NOMO-1 treated with dmso at 0.1 percent for 144 hours (cell line): ENCODE data around the gene ITIH2.
A peak's percentile ranks its signal among the peaks of the same experiment; 100 is the strongest.
"Not testable (repeated sequence)": the region's sequence is repeated elsewhere in the genome, so short reads cannot be mapped to it uniquely, and the experiment has no call there.

ENCODE experiments used
- DNase-seq: peaks from one replicate; lab custom pipeline; 2025; ENCODE audit not compliant: unreplicated experiment; lab: John Stamatoyannopoulos, UW

The ITIH2 gene

DNA sequence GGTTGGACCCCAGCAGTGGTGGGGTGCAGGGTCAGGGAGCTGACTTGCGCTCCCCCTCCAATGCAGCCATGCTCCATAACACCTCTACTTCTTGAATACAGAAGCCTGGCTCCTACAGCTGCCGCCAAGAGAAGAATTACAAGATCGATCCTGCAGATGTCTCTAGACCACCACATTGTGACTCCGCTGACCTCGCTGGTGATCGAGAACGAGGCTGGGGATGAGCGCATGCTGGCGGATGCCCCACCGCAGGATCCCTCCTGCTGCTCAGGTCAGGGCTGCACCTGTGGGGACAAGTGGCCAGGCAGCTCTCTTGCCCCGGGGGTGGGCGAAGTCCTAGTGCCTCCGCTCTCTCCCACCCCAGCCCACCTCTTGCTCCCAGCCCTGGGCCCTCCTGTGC, 31.7 kb downstream of the ITIH2 start:
- DNase-seq = no peak

DNA sequence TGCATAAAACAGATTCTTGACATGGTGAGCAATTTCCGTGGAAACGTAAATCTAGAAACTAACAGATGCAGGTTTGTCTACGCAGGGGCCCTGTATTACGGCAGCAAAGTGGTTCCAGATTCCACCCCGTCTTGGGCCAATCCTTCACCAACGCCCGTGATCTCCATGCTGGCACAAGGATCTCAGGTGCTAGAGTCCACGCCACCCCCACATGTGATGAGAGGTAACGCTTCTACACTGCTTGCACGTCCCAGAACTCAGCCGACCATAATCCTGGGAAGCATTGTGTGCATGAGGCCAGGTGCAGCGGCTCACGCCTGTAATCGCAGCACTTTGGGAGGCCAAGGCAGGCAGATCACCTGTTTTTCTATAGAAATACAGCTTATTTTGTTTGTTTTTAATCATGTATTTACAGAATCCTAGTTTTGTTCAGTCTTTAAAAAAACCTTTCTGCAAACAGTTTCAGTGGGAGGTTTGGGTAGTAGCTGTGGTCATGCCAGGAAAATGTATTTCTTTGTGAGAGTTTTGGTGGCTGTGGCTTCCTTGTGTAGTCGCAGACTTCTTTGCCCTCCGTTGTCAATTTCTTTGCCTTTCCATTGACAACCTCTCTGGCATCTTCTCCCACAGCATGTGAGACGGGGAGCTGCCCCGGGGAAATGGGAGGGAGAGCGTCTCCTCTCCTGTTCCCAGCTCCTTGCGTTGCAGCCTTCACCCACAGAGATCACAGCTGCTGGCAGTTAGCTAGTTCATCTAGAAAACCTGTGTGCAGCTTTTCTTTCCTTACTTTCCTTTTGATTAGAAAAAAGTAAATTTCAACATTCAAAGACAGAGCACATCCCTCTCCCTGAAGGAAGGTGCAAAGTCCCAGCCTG, 35.7 kb downstream of the ITIH2 start:
- DNase-seq = no peak

DNA sequence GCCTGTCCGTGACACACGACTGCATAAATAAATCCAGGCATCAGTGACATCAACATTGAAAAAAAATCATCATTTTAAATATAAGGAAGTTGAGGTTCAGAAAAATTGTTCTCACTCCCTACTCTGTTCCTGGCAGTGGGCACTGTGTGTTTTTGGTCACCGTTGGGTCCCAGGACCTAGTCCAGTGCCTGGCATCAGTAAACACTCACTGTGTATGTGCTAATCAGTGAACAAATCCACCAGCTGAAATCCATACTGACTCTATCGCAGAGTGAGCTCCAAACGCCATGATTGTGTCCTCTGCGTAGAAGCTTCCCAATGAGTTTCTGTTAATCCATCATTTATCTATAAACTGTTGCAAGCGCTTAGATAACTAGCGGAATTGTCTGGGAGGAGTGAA, 41.2 kb downstream of the ITIH2 start:
- no peak for DNase-seq

DNA sequence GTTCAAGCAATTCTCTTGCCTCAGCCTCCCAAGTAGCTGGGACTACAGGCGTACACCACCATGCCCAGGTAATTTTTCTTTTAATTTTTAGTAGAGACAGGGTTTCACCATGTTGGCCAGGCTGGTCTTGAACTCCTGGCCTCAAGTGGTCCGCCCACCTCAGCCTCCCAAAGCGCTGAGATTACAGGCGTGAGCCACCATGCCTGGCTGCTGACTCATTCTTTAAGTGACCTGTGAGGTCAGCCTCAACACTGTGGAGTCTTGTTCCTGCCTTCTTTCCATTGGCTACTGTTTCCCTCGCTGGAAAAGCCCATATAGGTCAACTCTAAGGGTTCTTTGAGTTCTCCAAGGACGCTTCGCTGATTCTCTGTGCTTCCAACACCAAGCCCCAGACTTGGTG, 45.5 kb downstream of the ITIH2 start:
- DNase-seq = not testable (repeated sequence)

DNA sequence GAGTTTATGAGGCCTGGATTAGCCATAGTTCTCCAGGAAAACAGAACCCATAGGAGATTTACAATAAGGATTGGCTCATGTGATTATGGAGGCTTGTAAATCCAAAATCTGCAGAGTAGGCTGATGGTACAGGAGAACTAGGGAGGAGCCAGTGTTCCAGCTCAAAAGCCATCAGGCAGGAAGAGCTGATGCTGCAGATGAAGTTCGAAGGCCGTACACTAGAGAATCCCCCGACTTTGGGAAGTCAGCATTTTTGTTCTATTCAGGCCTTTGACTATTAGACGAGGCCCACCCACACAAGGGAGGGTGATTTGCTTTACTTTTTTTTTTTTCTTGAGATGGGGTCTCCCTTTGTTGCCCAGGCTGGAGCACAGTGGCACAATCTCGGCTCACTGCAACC, 47.1 kb downstream of the ITIH2 start:
- no peak for DNase-seq

DNA sequence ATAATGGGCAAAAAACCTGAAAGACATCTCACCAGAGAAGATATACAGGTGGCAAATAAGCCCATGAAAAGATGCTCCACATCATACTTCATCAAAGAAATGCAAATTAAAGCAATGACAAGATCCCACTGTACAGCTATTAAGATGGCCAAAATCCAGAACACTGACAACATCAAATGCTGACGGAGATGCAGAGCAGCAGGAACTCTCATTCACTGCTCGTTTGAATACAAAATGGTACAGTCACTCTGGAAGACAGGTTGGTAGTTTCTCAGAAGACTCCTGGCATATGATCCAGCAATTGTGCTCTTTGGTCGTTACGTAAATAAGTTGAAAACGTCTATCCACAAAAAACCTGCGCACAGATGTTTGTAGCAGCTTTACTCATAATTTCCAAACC, 49.1 kb downstream of the ITIH2 start:
- DNase-seq = no peak

DNA sequence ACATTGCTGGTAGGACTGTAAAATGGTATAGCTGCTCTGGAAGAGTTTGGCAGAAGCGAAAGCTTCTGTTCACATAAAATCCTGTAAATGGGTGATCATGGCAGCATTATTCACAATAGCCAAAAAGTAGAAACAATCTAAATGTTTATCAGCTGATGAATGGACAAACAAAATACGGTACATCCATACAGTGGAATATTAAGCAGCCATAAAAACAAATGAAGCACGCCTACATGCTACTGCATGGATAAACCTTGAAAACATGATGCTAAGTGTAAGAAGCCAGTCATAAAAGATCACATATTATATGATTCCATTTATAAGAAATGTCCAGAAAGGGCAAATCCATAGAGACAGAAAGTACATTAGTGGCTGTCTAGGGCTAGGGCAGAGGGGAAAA, 52.0 kb downstream of the ITIH2 start:
- DNase-seq = no peak

DNA sequence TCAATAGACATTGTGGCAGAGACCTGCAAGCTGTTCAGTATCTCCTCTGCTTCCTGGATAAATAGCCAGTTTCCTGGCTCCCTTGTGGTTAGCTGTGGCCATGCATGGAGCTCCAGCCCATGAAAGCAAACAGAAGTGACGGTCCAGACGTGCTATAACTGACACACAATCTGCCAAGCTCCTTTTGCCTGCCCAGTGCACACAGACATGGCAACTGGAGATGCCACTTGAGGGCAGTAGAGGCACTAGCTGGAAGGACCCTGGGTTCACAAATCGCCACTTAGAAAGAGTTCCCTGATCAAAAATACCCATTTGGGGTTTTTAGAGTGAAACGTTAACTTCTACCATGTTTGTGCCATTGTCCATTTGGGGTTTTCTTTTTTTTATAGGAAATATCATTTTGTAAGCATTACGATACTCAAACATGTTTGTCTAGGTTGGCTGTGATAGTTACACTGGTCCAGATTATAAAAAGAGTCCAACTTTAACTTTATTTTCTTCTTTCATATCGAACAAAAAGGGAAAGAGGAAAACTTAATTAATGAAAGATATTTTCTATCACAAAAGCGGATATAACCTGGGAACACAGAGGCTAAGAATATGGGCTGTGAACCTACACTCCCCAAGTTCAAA, 53.4 kb downstream of the ITIH2 start:
- DNase-seq = no peak

DNA sequence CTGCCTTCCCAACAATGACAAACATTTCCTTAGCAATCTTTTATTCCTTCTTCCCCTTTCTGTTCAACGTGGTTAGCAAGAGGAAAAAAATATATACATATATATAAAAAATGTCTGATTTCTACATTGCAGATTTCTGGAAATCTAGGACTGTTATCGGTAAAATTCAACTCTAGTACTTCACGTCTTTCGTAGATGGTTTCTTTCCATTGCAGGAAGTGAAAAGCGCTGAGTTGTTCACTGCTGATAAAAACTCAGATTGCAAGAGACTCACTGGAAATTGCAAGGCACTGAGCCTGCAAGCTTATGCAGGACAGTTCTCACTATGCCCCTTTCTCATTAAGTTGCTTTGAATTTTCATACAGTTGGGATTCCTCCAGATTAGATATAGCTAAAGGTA, 60.8 kb downstream of the ITIH2 start:
- no peak for DNase-seq

DNA sequence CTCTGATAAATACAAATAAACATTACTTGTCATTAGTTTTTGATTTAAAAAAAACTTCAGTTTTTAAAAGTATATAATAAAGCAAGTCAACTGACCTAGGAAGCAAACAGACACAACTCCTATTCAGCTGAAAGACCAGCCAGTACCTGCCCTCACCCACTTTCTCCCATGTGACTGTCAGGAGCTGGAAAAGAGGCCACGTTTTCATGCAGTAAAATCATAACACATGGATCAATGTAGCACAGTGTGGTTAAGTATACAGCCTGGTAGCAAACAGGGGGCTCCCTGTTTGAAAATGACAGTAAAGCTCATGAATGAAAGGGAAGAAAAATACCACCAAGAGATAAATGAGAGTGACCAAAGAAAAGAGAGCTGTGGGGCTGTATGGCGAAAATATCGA, 63.1 kb downstream of the ITIH2 start:
- no peak for DNase-seq

DNA sequence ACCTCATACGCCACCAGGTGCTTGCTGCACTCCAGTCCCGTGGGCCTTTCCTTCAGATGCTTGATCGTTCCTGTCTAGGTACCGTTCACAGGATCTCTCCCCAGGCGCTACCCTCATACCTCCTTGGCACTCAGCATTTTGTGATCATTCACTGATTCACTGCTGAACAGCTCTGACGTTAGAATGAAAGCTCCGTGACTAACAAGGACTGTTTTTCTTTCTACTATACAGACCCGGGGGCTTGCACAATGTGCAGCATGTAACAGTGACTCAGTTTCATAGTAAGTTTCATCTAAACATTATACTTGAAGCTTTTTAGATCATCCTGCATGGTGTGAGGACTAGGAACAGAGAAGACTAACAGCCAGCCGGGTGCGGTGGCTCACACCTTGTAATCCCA, 64.1 kb downstream of the ITIH2 start:
- DNase-seq = no peak

DNA sequence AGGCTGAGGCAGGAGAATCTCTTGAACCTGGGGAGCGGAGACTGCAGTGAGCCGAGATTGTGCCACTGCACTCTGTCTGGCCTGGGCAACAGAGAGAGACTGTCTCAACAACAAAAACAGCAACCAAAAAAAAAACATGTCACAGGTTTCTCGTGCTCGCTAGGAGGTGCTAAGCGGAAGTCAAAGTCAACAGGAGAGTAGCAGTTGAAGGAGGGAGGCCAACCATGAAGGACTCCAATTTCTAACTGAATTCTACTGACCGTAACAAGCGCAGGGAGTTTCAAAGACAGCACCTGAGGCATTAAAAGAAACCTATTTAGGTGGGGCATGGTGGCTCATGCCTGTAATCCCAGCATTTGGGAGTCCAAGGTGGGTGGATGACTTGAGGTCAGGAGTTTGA, 65.3 kb downstream of the ITIH2 start:
- no peak for DNase-seq

DNA sequence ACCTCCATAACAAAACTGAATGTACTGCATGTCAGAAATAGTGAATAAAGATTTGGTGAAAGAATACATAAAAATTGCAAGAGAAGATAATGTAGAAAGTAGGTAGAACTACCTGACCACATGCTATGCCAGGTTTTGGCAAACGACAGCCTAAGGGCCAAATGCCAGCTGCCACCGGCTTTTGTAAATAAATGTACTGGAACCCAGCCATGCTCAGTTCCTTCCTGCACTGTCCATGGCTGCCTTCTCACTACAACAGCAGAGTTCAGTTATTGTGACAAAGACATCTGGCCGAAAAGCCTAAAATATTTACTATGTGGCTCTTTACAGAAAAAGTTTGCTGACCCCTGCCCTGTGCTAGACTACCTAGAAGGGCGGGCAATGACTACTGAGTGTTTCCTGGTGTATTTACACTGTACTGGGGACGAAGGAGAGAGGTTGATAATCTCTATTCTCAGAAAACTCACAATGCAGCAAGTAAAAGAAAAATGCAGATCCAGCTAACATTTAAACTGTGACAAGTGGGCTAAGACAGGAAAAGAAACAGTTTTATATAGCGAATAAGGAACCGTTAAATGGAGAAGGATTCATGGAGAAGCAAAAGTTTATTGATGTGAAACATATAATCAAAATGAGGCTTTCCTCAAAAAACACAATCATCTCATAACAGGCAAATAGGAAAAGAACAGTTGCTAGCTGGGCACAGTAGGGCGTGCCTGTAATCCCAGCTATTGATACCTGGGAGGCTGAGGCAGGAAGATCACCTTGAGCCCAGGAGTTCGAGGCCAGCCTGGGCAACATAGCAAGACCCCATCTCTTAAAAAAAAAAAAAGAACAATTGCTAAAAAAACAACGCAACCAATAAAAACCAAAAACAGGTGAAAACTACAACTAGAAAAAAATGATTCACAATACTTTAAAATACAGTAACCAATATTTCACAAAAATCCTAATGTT, 71.0 kb downstream of the ITIH2 start:
- DNase-seq = no peak

DNA sequence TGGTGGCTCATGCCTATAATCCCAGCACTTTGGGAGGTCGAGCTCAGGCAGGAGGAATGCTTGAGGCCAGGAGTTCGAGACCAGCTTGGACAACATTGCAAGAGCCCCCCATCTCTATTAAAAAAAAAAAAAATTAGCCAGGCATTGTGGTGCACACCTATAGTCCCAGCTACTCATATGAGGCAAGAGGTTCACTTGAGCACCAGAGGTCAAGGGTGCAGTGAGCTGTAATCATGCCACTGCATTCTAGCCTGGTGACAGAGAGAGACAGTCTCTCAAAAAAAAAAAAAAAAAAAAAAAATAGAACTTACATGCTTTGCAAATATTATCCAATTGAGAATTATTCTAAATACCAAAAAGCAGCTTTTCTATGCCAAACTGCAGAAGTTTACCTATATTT, 73.7 kb downstream of the ITIH2 start:
- DNase-seq = no peak

DNA sequence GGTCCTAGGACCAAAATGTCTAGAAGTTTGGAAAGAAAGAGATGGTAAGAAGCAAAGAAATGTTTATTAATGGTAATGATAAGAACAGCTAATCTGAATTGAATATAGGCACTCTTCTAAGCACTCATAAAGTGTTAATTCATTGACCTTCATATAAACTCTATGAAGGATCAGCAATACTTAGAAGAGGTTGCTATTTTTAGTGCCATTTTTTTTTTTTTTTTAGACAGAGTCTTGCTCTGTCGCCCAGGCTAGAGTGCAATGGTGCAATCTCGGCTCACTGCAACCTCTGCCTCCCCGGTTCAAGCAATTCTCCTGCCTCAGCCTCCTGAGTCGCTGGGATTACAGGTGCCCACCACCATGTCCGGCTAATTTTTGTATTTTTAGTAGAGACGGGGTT, 79.1 kb downstream of the ITIH2 start:
- DNase-seq = not testable (repeated sequence)

DNA sequence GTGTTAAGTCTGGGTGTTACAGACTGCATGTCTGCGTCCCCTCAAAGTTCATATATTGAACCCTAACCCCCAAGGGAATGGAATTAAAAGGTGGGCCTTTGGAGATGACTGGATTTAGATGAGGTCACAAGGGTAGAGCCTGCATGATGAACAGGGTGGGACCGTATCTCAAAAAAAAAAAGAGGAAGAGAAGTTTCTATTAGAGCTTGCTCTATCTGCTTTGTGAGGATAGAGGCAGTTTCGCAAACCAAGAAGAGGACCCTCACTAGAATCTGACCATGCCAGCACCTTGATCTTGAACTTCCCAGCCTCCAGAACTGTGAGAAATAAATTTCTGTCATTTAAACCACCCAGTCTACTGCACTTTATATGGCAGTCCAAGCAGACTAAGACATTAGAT, 83.3 kb downstream of the ITIH2 start:
- DNase-seq = no peak

DNA sequence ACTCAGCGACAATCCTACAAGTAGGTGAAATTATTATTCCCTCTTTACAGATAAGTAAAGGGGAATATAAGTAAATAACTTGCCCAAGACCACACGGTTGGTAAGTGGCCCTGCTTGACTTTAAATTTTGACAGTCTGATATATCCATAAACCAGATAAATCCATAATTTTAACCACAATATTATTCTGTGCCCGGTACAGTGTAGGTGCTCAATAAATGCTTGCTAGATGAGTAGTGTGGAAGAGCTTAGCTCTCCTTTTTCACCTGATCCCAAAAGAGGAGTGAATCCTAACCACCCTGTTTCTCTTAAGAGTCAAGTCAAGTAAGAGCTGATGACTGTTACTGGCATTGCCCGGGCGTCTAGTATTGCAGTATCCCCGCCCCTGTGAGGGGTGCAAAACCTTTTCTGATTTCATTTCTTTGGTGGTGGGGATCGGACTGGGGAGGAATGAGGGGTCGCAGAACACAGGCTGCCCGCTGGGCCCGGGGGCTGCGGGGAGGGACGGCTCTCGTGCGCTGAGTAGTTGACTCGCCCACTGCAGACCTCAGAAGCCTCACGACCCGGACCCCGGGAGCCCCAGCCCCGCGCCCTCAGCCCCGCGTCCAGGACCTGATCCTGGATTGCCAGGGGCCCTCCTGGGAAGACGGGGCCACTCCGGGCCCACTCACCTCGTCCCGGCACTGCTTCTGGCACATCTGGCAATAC, 84.2 kb downstream of the ITIH2 start:
- DNase-seq = no peak

DNA sequence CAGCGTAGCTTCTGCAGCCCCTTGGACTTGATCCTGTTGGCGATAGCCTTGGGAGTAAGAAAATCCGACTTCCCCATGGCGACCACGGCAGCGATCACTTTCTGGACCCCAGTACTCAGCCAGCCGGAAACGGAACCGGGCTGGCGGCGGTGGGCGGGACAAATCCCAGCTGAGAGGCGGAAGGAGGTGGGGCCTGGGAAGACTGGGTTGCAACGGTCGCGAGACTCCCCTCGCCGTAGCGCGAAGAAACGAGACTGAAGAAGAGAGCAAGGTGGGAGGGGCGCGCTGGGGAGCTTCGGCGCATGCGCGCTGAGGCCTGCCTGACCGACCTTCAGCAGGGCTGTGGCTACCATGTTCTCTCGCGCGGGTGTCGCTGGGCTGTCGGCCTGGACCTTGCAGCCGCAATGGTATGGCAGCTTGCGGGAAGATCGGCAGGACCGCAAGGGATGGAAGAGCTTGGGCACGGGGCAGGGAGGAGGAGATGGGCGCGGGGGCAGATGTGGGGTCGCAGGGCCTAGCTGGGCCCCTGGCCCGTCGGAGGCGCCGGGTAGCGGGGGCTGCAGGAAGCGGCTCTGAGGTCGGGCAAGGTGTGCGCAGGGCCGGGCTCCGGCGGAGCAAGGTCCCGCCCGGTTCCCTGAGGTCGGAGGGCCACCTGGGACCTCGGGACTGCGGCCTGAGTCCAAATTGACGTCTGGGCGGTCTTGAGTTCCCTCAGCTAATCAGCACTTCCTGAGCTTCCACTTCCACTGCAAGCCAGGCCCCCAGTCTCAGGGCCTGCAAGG, 84.9 kb downstream of the ITIH2 start, which contains the start of the genes ATP5F1C and KIN:
TSS of gene ATP5F1C (plus strand) at position 321 of the 782 bp plus-strand sequence. CDS start at position 352, 31 bp downstream.
TSS of gene KIN (minus strand) at position 137 of the 782 bp plus-strand sequence. CDS start at position 77, 60 bp downstream.
- DNase-seq = peak; percentile 96

DNA sequence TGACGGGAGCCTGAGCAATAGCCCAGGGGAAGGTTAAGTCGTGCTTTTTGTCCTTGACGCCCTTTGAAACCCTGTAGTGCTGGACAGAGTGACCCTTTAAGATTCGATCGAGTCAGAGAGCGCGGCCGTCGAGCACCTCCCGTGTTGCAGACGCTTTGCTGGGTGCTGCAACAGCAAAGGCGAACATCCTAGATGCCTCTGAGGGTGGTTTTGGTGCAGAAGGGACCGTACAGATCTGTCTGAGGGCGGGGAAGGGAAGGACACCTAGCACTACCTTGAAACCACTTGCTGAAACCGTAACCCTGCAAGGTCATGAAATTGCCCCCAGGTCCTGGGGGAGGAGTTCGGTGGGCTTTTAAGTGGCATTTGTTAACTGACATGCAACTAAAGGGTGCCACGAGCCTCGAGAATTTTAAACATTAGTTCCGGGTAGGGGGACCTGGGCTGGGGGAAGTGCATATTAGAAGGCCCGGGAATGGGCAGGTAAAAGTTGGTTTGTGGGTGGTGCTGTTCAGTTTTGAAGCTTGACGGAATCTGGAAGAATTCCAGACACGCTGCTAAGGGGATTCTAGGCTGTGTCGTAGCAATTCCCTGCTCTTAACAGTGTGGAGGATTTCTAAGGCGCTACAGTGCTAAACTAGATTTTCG, 85.6 kb downstream of the ITIH2 start:
- no peak for DNase-seq
